A172 (cell line): ENCODE results near the gene KRTAP12-4. TPM values are rescaled to one million over a fixed set of nuclear protein-coding genes. Genes with fewer than 3 reads are reported as not detected.
"Not testable (repeated sequence)": the region's sequence is repeated elsewhere in the genome, so short reads cannot be mapped to it uniquely, and the experiment has no call there.

Experiments used
- DNase-seq: peaks from one replicate; pipeline ENCODE4 v3.0.0-alpha.2; 2015; ENCODE audit warnings: low spot score
- total RNA-seq: library from RNA; depleted of rRNA; stranded (reverse); fragments of >200 nt; shearing (Covaris generic); gene quantifications from 2 replicates; pipeline ENCODE4 v1.2.3, GENCODE V29; 2014

Gene KRTAP12-4
- total RNA-seq, 1 experiment from 2014 or later: not detected

- no peak for DNase-seq
Measured at GRCh38 chr21:44632067-44632466, 22.4 kb downstream of the KRTAP12-4 start.

- no peak for DNase-seq
Measured at GRCh38 chr21:44630440-44630839, 24.0 kb downstream of the KRTAP12-4 start.

GRCh38 chr21:44628707-44629391, 25.6 kb downstream of the KRTAP12-4 start:
- DNase-seq: no peak

GRCh38 chr21:44627831-44628233, 26.6 kb downstream of the KRTAP12-4 start:
- not testable (repeated sequence) for DNase-seq

GRCh38 chr21:44627181-44627822, 27.2 kb downstream of the KRTAP12-4 start:
- not testable (repeated sequence) for DNase-seq

- no peak for DNase-seq
Measured at GRCh38 chr21:44626673-44627143, 27.8 kb downstream of the KRTAP12-4 start, which contains the start of gene KRTAP10-9. Gene KRTAP10-9, plus strand, starts transcription at chr21:44627093. Its CDS starts 79 bp downstream, at chr21:44627172.

- no peak for DNase-seq
Measured at GRCh38 chr21:44626262-44626661, 28.2 kb downstream of the KRTAP12-4 start.

- no peak for DNase-seq
Measured at GRCh38 chr21:44625756-44626155, 28.7 kb downstream of the KRTAP12-4 start.

GRCh38 chr21:44623575-44623974, 30.9 kb downstream of the KRTAP12-4 start:
- DNase-seq: no peak

GRCh38 chr21:44619886-44620285, 34.6 kb downstream of the KRTAP12-4 start:
- no peak for DNase-seq

GRCh38 chr21:44618909-44619308, 35.5 kb downstream of the KRTAP12-4 start:
- no peak for DNase-seq

- DNase-seq: no peak
Measured at GRCh38 chr21:44618504-44618903, 36.0 kb downstream of the KRTAP12-4 start.

- no peak for DNase-seq
Measured at GRCh38 chr21:44617071-44617501, 37.4 kb downstream of the KRTAP12-4 start.

- no peak for DNase-seq
Measured at GRCh38 chr21:44616591-44616926, 37.9 kb downstream of the KRTAP12-4 start.

- no peak for DNase-seq
Measured at GRCh38 chr21:44615911-44616590, 38.4 kb downstream of the KRTAP12-4 start.

GRCh38 chr21:44615466-44615865, 39.0 kb downstream of the KRTAP12-4 start:
- no peak for DNase-seq

GRCh38 chr21:44614961-44615391, 39.5 kb downstream of the KRTAP12-4 start:
- DNase-seq: no peak

GRCh38 chr21:44614161-44614631, 40.3 kb downstream of the KRTAP12-4 start:
- DNase-seq: no peak

GRCh38 chr21:44613386-44614155, 40.9 kb downstream of the KRTAP12-4 start:
- no peak for DNase-seq

- no peak for DNase-seq
Measured at GRCh38 chr21:44612669-44613229, 41.7 kb downstream of the KRTAP12-4 start.

- no peak for DNase-seq
Measured at GRCh38 chr21:44612029-44612486, 42.4 kb downstream of the KRTAP12-4 start, which contains the start of gene KRTAP10-8. Gene KRTAP10-8, plus strand, starts transcription at chr21:44612079. Its CDS starts 22 bp downstream, at chr21:44612101.
